Adipose tissue (tissue), 3 donors: ENCODE results near the gene ADAT3. TPM values are rescaled to one million over a fixed set of nuclear protein-coding genes. Genes with fewer than 3 reads are reported as not detected.
"Not testable (repeated sequence)": the region's sequence is repeated elsewhere in the genome, so short reads cannot be mapped to it uniquely, and the experiment has no call there.

Experiments
- H3K27ac ChIP-seq: one replicate; pipeline ENCODE4 v1.5.1; 2013; ENCODE audit warnings: low read depth, low read length
- WGBS, 3 donors: extraction: QIAGEN DNeasy Blood & Tissue Kit; methylation state at CpG; one replicate each; pipeline ENCODE4 v1.1.7; 2013; 5-methylcytosine and 5-hydroxymethylcytosine counted together
- polyA plus RNA-seq, 3 donors: library from polyadenylated mRNA; stranded (reverse); fragments of 200-250 nt; gene quantifications; one replicate each; pipeline ENCODE4 v1.2.3, GENCODE V29; 2013
- donor health status: healthy with polysubstance abuse.
- donor health status: Bipolar disorder and iron deficiency.
- donor health status: healthy.

ADAT3 gene
- polyA plus RNA-seq, 3 donors, result 2.2 to 4.2 (median 4.2) TPM

GRCh38 chr19:1864480-1865171 is 40.6 kb upstream of the ADAT3 start:
- H3K27ac ChIP-seq, result peak overlapping the region; percentile 13
- WGBS, 3 donors, result 5 to 8% (median 6%) methylated on average over 45 to 52 of the region's 52 CpGs

- H3K27ac ChIP-seq, result no peak overlapping the region
- WGBS, 3 donors, result 86 to 90% (median 89%) methylated on average over 17 of the region's 17 CpGs
Observed at GRCh38 chr19:1865172-1866010, 39.8 kb upstream of the ADAT3 start.

- WGBS, 3 donors, result 86 to 92% (median 87%) methylated on average over 8 of the region's 8 CpGs
- no peak overlapping the region for H3K27ac ChIP-seq
Observed at GRCh38 chr19:1866693-1867348, 38.4 kb upstream of the ADAT3 start.

GRCh38 chr19:1867349-1867724 is 37.9 kb upstream of the ADAT3 start:
- WGBS, 3 donors, result 91 to 94% (median 92%) methylated on average over 9 of the region's 9 CpGs

GRCh38 chr19:1868971-1869370 is 36.2 kb upstream of the ADAT3 start:
- H3K27ac ChIP-seq, result no peak overlapping the region
- 79 to 83% (median 82%) methylated on average over 7 of the region's 7 CpGs for WGBS, 3 donors

More at GRCh38 chr19:1867349-1867724, 37.9 kb upstream of the ADAT3 start:
- no peak overlapping the region for H3K27ac ChIP-seq

GRCh38 chr19:1871140-1871597 is 34.0 kb upstream of the ADAT3 start:
- WGBS, 3 donors, result 43 to 86% (median 84%) methylated on average over 15 of the region's 15 CpGs
- H3K27ac ChIP-seq, result no peak overlapping the region

GRCh38 chr19:1871630-1872029 is 33.6 kb upstream of the ADAT3 start:
- H3K27ac ChIP-seq, result no peak overlapping the region

DNA sequence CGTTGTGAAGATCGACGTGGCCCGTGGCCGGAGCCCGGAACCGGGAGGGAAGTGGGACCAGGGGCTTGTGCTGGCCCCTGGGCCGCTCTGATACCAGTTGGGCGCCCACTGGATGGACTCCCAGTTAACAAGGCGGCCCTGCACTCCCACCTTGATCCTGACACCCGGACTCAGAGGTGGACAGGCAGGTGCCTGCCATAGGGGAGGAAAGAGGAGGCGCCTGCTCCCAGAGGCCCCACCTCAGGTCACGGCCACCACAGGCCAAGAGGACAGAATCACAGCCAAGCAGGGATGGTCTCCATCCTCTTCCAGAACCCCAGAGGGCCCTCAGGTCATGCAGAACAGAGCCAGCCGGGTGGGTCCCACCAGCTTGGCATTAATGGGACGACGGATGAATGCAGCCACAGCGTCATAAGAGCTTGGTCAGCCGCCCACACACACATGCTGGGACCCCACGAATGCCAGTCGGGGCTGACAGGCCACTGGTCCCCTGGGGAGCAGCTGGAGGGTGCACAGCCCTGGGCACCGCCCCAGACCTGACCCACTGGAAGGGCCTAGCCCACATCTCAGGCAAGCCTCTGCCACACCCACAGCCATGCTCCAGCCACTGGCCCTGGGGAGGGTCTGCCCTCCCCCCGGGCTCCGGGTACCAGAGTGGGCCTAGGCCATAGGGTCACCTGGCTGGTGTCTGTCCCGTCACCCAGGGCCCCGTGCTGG is 32.2 kb upstream of the ADAT3 start:
- WGBS, 3 donors, result 76 to 83% (median 80%) methylated on average over 25 of the region's 25 CpGs
- H3K27ac ChIP-seq, result no peak overlapping the region

More at GRCh38 chr19:1871630-1872029, 33.6 kb upstream of the ADAT3 start:
- WGBS, 3 donors, result 72 to 89% (median 88%) methylated on average over 13 of the region's 13 CpGs

- no peak overlapping the region for H3K27ac ChIP-seq
- WGBS, 3 donors, result 19 to 51% (median 37%) methylated on average over 26 to 29 of the region's 29 CpGs
Observed at GRCh38 chr19:1873524-1874473, 31.4 kb upstream of the ADAT3 start.

DNA sequence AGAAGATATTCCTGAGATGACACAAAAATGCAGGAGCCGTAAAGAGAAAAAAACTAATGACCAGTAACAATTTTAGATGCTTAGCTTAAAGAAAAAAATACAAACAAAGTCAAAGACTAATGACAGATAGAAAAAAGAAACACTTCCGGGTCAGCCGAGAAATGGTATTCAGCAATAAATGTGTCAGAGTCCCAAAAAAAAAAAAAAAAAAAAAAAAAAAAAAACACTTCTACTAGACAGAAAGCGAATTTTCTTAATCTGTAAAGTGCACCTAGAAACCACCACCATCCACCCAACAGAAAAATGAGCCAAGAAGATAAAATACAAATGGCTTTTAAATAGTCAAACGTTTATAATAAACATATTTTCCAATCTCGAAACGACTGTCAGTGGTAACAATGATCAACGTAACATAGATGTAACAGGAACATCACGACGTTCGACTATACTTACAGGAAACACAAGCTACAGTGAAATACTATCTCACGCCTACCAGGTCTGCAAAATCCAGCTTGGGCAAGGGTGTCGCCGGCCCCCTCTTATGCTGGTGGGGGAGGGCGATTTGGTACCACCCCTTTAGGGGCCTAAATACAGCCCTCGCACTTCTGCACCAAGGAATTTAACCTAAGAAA is 30.5 kb upstream of the ADAT3 start:
- no peak overlapping the region for H3K27ac ChIP-seq
- WGBS, 3 donors, result 4 to 10% (median 5%) methylated on average over 16 of the region's 16 CpGs

DNA sequence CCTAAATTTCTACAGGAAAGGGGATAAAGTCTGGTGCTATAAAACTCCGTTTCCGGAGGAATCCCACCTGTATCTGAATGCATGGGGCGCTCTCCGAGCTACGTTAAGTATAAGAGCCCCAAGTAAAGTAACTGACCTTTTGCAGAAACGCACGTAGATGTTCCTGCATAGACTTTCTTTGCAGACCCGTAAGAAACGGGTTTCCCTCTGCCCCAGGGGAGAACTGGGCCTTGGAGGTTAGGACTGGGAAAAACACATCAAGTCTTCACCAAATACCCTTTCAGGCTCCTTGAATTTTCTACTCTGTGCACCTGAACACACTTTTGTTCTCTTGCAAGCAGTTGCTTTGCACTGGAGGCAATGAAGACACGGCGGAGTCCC is 29.9 kb upstream of the ADAT3 start:
- not testable (repeated sequence) for H3K27ac ChIP-seq
- 1 to 3% (median 2%) methylated on average over 11 of the region's 11 CpGs for WGBS, 3 donors

- 0 to 1% (median 1%) methylated on average over 74 to 87 of the region's 87 CpGs for WGBS, 3 donors
Observed at GRCh38 chr19:1875646-1876495, 29.3 kb upstream of the ADAT3 start.

GRCh38 chr19:1876496-1877279 is 28.5 kb upstream of the ADAT3 start:
- WGBS, 3 donors, result 25 to 42% (median 39%) methylated on average over 39 to 44 of the region's 53 CpGs
- peak overlapping the region; percentile 1 for H3K27ac ChIP-seq

More at GRCh38 chr19:1875646-1876495, 29.3 kb upstream of the ADAT3 start:
- H3K27ac ChIP-seq, result peak overlapping the region; percentile 85

DNA sequence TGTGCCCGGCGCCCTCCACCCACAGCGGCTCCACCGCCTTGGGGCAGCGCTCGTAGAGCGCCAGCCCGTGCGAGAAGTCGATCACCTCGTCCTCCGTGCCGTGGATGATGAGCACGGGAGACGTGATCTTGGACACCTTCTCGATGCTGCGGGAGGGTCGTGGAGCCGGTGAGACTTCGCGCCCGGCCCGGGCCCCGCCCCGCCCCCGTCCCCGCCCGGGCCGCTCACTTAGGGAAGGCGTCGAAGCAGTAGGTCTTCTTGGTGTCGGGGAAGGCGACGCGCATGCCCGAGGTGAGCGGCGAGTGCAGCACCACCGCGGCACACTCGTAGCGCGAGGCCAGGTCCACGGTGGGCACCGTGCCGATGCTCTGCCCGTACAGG is 27.9 kb upstream of the ADAT3 start:
- 74 to 76% (median 76%) methylated on average over 20 to 34 of the region's 47 CpGs for WGBS, 3 donors
- H3K27ac ChIP-seq, result not testable (repeated sequence)

DNA sequence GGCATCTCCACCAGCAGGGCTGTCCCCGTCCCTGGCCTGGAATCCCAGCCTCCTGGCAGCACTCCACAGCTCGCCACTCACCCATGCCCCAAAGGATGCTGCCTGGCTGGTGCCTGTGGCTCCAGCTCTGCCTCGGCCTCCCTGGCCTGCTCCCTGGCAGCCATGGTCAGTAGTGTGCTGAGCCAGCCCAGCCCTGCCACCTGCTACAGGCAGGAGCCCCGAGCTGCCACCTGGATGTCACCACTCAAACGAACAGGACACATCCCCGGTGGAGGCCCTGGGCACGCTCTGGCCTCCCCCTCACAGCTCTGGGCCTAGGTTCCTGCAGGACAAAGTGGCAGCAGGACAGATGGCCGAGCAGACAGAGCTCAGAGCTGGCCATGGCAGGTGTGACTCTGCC is 26.6 kb upstream of the ADAT3 start:
- not testable (repeated sequence) for H3K27ac ChIP-seq
- WGBS, 3 donors, result 66 to 88% (median 80%) methylated on average over 6 to 8 of the region's 8 CpGs
